Urothelium cell line (cell line): ENCODE measurements around the gene IL1RAPL2.
"Not testable (repeated sequence)": the region's sequence is repeated elsewhere in the genome, so short reads cannot be mapped to it uniquely, and the experiment has no call there.

ENCODE experiments used
- DNase-seq: peaks from one replicate; pipeline ENCODE4 v3.0.0; 2011; ENCODE audit warnings: low spot score, mixed read lengths
- FAIRE-seq: peaks from 2 replicates; lab custom pipeline; 2011; peaks lifted over from hg19 to GRCh38; lab: Jason Lieb, UNC

IL1RAPL2 gene

GRCh38 chrX:105754286-105754964, 1188.4 kb downstream of the IL1RAPL2 start:
- FAIRE-seq = no peak
- no peak for DNase-seq

GRCh38 chrX:105755109-105755508, 1189.1 kb downstream of the IL1RAPL2 start:
- DNase-seq = no peak
- FAIRE-seq = no peak

- FAIRE-seq (no peak), DNase-seq (no peak)
These were observed 1192.8 kb downstream of the IL1RAPL2 start for GRCh38 chrX:105758754-105759153.

GRCh38 chrX:105759598-105759997, 1193.6 kb downstream of the IL1RAPL2 start:
- FAIRE-seq = no peak

GRCh38 chrX:105765691-105766090, 1199.7 kb downstream of the IL1RAPL2 start:
- no peak for FAIRE-seq
- DNase-seq = no peak

More at GRCh38 chrX:105759598-105759997, 1193.6 kb downstream of the IL1RAPL2 start:
- DNase-seq = no peak

- DNase-seq = no peak
These were observed 1207.8 kb downstream of the IL1RAPL2 start for GRCh38 chrX:105773801-105774200.

GRCh38 chrX:105775679-105776078, 1209.7 kb downstream of the IL1RAPL2 start:
- DNase-seq = no peak
- FAIRE-seq = no peak

More at GRCh38 chrX:105773801-105774200, 1207.8 kb downstream of the IL1RAPL2 start:
- FAIRE-seq = no peak

- no peak for FAIRE-seq
These were observed 1215.8 kb downstream of the IL1RAPL2 start for GRCh38 chrX:105781804-105782203.

GRCh38 chrX:105796877-105797276, 1230.9 kb downstream of the IL1RAPL2 start:
- DNase-seq, FAIRE-seq: not testable (repeated sequence)

More at GRCh38 chrX:105781804-105782203, 1215.8 kb downstream of the IL1RAPL2 start:
- no peak for DNase-seq

- DNase-seq = no peak
- FAIRE-seq = no peak
These were observed 1237.9 kb downstream of the IL1RAPL2 start for GRCh38 chrX:105803891-105804290.

GRCh38 chrX:105805655-105806054, 1239.7 kb downstream of the IL1RAPL2 start:
- not testable (repeated sequence) for FAIRE-seq, DNase-seq

- no peak for DNase-seq
- FAIRE-seq = no peak
These were observed 1250.5 kb downstream of the IL1RAPL2 start for GRCh38 chrX:105816517-105816916.
